ENCODE measurements around the gene MAPK8. TPM values are rescaled to one million over a fixed set of nuclear protein-coding genes. Genes with fewer than 3 reads are reported as not detected.

The MAPK8 gene
- total RNA-seq, 1 donor from 2014 or later, result 7.7 TPM

- no peaks in the 10 kb centered on the region for H3K9me3 ChIP-seq
- no peak overlapping the region for H3K4me3 ChIP-seq
- DNase-seq (ENCODE audit: low spot score in 2 of 2), result no peak
- H3K27ac ChIP-seq, result no peak overlapping the region
- H3K36me3 ChIP-seq, result no peaks in the 10 kb centered on the region
- H3K4me1 ChIP-seq, result peaks cover 0 to 4% of the 10 kb centered on the region in 2 donors
- no peak for TF ChIP-seq CTCF (IDR thresholded peaks at IDR 0.05)
- intact Hi-C loops (cut with DNase I), result no loop called here
- H3K27me3 ChIP-seq, result no peaks in the 10 kb centered on the region
These were observed 146.5 kb downstream of the MAPK8 start for GRCh38 chr10:48452879-48453412.

- Histone ChIP-seq H3K36me3 (no peaks in the 10 kb centered on the region), H3K27ac (no peak overlapping the region), H3K9me3 (no peaks in the 10 kb centered on the region), H3K27me3 (no peaks in the 10 kb centered on the region), H3K4me3 (no peak overlapping the region), H3K4me1 (peaks cover 0 to 4% of the 10 kb centered on the region in 2 donors)
- intact Hi-C loops (cut with DNase I), result no loop called here
- no peak for TF ChIP-seq CTCF (IDR thresholded peaks at IDR 0.05)
- DNase-seq (ENCODE audit: low spot score in 2 of 2), result no peak
These were observed 147.2 kb downstream of the MAPK8 start for GRCh38 chr10:48453451-48454301.

- Histone ChIP-seq H3K36me3 (no peaks in the 10 kb centered on the region), H3K4me3 (no peak overlapping the region), H3K4me1 (peaks cover 0 to 4% of the 10 kb centered on the region in 2 donors), H3K9me3 (no peaks in the 10 kb centered on the region), H3K27me3 (no peaks in the 10 kb centered on the region), H3K27ac (no peak overlapping the region)
- TF ChIP-seq CTCF (IDR thresholded peaks at IDR 0.05), result no peak
- intact Hi-C loops (cut with DNase I), result no loop called here
- DNase-seq (ENCODE audit: low spot score in 2 of 2), result no peak
These were observed 148.0 kb downstream of the MAPK8 start for GRCh38 chr10:48454302-48455054.

GRCh38 chr10:48455055-48455391 is 148.5 kb downstream of the MAPK8 start:
- Histone ChIP-seq H3K36me3 (no peaks in the 10 kb centered on the region), H3K4me3 (no peak overlapping the region), H3K27ac (no peak overlapping the region), H3K27me3 (no peaks in the 10 kb centered on the region), H3K9me3 (no peaks in the 10 kb centered on the region), H3K4me1 (peaks cover 0 to under 1% of the 10 kb centered on the region in 2 donors)
- no peak for DNase-seq (ENCODE audit: low spot score in 2 of 2)
- intact Hi-C loops (cut with DNase I), result no loop called here
- no peak for TF ChIP-seq CTCF (IDR thresholded peaks at IDR 0.05)

- Histone ChIP-seq H3K9me3 (no peaks in the 10 kb centered on the region), H3K4me3 (no peak overlapping the region), H3K27ac (no peak overlapping the region), H3K27me3 (no peaks in the 10 kb centered on the region), H3K4me1 (no peaks in the 10 kb centered on the region), H3K36me3 (no peaks in the 10 kb centered on the region)
- DNase-seq (ENCODE audit: low spot score in 2 of 2), result no peak
- TF ChIP-seq CTCF (IDR thresholded peaks at IDR 0.05), result no peak
- intact Hi-C loops (cut with DNase I), result no loop called here
These were observed 149.1 kb downstream of the MAPK8 start for GRCh38 chr10:48455392-48456151.

Measured in ascending aorta (tissue), 2 donors.